PC-3 (cell line): ENCODE data around the gene ORC1.

Source experiments
- CTCF ChIP-seq: fragments of 300-600 bp; sonication (generic); conservative IDR thresholded peaks from 2 replicates; pipeline ENCODE4 v1.5.1; 2017; ENCODE audit warnings: antibody characterized with exemption, low read depth, mild to moderate bottlenecking, low read length
- EZH2 ChIP-seq: fragments of 300-600 bp; sonication (generic); IDR thresholded peaks from one replicate; pipeline ENCODE4 v1.6.1; 2017; ENCODE audit warnings: antibody characterized with exemption, mild to moderate bottlenecking, low read length; ENCODE audit not compliant: unreplicated experiment
- EZH2phosphoT487 ChIP-seq: fragments of 300-600 bp; sonication (generic); IDR thresholded peaks from 2 replicates; pipeline ENCODE4 v1.6.1; 2018; ENCODE audit warnings: mild to moderate bottlenecking, antibody characterized with exemption, low read length, borderline replicate concordance

DNA sequence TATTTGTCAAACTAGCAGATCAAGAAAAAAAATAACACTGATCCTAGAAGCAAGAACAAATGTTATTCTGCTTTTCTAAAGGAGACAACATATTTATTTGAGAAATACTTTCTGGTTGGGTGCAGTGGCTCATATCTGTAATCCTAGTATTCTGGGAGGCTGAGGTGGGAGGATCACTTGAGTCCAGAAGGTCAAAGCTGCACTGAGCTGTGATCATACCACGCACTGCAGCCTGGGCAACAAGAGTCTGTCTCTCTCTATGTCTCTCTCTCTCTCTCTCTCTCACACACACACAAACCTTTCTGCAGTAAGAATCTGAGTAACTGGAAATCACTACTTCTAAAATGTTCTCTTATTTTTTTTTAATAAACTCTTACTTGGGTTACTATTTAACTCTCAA, 31.4 kb upstream of the ORC1 start:
- TF ChIP-seq EZH2phosphoT487 = no peak
- no peak for TF ChIP-seq CTCF
- TF ChIP-seq EZH2 = no peak
